Myocyte (in vitro differentiated cells): Measurements from ENCODE around the gene DEGS2. TPM values are rescaled to one million over a fixed set of nuclear protein-coding genes. Genes with fewer than 3 reads are reported as not detected.

Experiments used
- DNase-seq: peaks from one replicate; pipeline ENCODE4 v3.0.0-alpha.2; 2012; ENCODE audit warnings: low read depth
- total RNA-seq: library from RNA; depleted of rRNA; stranded (reverse); fragments of >200 nt; gene quantifications from 2 replicates; pipeline ENCODE4 v1.2.3, GENCODE V29; 2014

Gene DEGS2
- total RNA-seq, 1 donor from 2014 or later: 0.11 TPM

DNA sequence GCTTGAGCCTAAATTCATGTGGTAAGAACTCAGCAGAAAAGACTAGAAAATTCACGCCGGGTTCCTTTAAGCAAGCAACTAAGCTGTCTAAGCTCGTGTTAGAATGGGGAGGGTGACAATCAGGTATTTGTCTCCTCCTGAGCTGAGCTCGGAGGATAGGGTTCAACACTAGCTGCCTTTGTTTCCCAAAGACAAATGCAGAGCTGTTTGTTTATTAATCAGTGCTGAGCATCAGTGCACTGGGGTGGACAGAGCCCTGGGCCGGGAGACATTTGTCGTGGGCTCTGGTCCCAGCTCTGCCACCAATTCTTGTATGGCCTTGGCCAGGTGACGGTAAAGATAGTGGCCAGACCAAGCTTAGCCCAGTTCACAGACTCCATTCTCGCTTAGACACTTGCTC, 43.7 kb downstream of the DEGS2 start:
- no peak for DNase-seq

DNA sequence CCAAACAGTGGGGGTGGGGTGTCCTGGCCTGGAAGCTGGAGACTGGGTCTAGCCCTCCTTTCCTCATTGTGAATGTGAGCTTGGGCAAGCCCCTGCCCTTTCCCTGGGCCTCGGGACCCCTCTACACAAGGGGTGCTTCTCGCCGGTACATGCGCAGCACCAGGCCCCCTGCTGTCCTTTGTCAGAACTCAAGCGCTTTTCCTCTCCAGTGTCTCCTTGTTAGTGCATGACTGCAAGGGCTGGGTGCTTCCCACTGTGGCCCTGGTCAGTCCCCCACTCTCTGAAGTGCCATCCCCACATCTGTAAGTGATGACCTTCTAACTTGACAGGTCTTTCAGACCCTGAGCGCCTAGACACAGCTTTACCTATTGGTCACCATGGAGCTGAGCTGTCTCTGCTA, 44.2 kb downstream of the DEGS2 start:
- no peak for DNase-seq

DNA sequence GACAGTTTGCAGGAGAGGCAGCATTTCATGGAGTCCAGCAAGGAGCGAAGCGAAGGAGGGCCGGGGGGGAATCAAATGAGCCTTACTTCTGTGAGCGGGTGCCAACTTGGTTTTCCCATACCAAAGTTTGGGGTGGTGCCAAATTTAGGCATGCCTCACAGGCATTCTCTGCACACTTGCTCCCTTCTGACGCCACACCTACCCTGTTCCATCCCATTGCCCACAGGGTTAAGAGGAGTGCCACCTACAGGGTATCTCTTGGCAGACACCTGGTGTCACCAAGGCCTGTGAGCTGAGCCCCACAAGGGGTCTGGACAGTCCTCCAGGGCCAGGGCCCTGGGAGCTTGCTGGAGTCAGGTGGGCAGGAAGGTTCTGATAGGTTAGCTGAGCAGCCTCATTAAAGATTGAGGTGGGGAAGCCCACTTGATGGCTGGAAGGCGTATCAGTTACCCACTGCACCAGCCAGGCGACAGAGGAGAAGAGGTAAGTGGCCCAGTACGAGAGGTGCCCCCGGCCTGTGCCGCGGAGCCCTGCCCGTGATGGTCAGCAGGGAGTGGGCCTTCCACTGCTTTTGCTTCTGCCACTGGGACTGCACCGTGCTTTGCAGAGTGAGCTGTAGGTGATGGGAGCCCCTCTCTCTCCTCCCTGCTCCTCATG, 45.2 kb downstream of the DEGS2 start:
- no peak for DNase-seq

DNA sequence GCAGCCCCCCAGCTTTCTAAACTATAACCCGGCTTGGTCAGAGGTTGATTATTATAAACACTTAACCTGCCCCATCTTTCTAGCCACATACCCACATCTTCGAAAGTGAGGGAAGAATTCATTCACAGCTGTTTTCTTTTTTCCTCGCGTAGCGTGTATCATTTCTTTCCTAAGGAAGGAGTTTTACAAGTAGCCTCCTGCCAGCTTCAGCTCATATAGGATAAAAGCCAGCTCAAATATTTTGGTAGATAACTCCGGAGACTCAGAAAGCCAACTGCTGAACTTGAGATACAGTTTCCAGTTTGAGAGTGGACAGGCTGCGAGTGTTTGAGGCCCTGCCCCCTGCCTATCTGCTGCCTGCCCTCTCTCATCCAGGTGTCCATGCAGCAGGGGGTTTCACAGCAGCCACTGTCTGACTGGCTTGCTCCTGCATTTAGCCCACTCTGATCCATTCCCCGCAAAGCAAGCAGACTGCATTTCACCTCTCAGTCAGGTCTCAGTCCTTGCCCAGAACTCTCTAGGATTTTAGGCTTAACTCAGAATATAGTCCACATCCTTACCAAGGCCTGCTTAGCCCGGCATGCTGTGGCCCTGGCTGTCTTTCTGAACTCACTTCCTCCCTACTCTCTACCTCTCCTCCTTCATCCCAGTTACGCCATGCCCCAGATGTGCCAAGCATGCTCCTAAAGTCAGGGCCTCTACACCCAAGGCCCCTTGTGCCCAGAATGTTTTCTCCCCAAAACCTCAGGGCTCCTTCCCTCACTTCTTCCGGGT, 47.3 kb downstream of the DEGS2 start:
- no peak for DNase-seq

DNA sequence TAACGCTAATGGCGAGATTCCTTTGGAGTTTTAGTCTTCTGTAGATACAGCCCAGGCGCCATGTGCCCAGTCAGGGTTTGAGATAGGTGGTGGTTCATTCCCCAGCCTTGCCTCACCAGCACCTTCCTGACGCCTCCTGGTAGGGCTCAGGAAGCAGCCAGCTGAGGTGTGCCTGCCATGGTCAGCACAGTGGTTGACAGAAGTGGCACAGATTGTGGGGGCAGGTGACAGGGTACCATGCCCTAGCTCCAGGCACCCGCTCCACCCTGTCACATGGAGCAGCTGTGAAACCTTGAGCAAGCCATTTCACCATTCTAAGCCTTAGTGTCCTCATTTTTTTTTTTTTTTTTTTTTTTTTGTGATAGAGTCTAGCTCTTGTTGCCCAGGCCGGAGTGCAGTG, 48.6 kb downstream of the DEGS2 start:
- no peak for DNase-seq

DNA sequence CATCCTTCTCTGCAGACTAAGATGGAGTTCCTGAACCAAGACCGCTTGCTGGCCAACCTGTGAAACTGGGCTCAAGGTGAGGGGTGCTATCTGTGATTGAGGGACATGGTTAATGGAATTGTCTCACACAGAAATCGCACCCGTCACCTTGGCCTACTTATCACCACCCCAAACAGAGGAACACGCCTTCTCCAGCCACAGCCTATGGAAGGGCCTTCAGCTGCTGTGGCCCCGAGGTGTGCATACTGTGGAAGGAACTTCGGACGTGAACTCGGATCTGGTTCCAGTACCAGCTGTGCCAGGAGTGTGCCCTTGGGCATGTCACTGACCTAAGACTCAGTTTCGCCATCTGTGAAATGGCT, 49.9 kb downstream of the DEGS2 start:
- DNase-seq: no peak

DNA sequence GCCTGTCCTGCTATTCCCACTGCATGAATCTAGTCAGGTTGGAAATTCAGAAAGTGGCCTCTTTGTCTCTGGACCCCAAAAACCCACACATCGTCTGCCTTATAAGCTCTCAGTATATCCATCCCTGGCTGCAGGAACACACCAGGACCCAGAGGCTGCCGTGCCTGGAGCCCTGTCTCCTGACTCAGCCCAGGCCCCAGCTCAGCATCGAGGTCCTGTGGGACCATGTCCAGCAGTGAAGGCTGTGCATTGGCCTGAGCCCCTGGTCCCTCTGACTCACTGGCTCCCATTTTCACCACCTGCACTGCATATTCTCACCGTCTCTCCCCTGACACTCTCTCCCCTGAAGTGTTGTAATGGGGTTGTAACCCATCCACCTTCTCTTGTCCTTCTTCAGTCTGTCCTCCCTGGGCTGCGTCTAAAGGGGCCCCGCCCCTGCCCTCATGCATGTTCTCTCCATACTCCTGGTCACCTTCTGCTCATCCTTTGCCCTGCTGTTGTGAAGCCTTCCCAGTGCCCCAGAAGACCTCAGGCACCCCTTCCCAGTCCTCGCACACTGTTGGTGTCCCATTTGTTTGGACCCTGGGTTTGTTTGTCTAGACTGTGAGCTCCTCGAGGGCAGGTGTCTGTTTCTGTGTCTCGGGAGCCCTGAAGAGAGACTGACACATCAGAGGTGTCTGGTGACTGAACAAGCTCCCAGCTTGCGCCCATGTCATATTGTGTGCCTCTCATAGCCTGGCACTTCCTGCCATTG, 50.4 kb downstream of the DEGS2 start:
- peak; percentile 23 for DNase-seq

DNA sequence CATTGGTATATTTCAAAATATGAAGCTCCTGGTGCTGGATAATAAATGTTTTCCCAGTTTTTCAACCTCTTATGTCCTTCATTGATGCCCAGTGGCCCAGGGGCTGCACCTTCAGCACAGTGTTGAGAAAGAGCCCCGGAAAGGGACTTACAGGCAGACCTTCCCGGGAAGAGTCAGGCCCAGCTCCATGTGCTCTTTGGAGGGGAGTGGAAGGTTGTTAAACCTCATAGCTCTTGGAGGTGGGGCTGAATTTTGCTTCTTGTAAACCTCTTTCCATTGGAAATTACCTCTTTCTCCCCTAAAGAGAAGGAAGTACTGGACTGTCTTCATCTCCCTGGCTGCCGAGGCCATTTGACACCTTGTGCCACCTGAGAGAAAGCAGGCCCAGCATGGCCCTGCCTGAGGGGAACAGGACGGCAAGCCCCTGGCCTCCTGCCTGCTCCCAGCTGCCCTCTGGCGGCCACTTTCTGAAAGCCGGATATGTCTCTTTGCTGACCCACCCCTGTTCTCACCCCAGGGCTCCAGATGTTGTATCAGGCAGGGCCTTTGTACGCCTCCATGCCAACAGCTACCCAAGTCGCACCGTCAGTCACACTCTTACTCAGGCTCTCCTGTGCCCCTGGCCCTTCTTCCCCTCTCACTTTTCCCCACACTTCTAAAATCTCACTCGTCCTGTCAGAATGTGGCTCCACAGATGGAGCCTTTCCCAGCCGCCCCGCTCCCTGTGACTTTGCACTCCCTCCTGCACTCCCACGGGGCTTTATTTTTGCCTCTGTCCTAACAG, 51.2 kb downstream of the DEGS2 start:
- peak; percentile 78 for DNase-seq

DNA sequence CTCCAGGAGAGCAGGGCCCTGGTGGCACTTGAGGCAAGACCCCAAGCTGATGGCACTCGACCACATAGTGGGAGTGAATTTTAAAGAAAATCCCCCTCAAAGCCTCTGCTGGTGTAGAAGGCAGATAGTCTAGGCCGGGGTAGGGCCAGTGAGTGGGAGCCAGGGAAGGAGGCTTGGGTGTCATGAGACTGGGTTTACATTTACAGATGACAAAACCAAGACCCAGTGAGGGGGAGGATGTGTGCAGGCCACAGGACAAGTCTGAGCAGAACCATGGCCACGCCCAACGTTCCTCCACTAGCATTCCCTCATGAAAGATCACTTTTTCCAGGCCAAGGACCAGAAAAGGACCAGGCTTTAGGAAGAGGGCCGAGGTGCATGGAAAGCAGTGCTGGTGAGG, 52.2 kb downstream of the DEGS2 start:
- no peak for DNase-seq

DNA sequence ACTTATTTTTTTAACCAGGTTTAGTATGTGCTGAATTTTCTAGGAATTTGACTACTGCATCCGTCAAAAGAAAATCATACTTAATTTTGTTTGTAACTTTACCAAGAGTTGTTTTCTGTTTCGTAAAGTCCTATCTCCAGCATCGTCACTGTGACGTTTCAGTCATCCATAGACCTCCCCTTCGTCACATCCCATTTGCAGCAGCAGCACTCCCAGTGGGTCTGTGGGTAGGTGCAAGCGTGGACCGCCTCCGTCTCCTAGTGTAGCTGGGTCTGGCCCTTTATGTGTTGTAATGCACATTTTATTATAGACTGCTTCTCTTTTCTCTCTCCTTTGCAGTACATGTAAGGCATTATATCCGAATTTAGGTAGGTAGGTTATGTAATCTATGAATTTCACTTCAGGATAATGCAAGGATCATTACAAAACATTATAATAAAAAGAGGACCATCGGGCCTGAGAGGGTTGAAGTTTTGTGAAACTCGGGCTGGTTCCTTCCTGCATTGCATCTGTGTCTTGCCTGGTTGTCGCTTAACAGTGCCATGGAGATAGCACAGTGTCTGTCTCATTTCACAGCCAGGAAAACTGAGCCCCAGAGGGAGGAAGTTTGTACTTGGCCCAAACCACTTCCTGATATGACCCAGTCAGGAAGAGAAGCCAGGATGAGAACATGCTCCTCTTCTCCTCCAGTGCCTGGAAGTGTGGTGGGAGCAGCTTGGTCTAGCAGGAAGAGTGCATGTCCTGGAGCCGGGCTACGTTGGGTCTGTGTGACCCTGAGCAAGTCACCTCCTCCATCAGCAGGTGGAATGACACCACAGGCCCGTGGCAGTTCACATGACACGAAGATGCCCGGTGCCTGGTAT, 53.0 kb downstream of the DEGS2 start:
- no peak for DNase-seq

DNA sequence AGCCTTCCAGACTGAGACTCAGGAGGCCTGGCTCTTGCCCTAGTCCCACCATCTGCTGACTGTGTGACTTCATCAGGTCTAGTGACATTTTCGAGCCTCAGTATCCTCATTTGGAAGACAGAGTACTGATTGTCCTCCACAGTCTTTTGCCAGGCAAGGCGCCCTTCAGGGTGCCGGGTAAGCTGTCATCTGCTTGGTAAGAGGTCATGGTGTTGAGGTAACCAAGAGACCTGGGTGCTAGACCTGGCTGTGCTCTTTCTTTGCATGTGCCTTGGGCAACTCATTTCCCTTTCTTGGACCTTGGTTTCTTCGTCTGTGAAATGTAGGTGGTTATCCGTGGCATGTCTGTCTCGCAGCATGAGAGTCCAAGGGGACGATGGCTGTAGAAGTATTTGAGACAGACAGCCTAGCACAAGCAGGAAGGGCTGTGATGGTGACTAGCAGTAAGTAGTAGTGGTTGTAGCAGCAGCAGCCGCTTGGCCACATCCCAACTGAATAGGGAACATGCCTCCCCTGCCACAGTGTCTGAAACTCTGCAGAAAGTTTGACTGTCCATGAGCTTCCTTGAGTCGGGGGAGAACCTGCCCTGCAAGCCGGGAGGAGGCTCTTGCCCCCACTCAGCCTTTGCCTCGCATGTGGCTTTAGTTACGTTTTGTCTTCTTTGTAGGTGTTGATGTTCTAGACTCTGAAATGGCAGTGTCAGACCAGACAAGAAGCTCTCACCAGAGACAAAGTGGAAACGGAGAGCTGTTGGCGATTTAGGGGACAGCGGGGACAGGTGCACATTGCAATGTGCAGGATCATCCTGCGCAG, 53.9 kb downstream of the DEGS2 start:
- DNase-seq: no peak

DNA sequence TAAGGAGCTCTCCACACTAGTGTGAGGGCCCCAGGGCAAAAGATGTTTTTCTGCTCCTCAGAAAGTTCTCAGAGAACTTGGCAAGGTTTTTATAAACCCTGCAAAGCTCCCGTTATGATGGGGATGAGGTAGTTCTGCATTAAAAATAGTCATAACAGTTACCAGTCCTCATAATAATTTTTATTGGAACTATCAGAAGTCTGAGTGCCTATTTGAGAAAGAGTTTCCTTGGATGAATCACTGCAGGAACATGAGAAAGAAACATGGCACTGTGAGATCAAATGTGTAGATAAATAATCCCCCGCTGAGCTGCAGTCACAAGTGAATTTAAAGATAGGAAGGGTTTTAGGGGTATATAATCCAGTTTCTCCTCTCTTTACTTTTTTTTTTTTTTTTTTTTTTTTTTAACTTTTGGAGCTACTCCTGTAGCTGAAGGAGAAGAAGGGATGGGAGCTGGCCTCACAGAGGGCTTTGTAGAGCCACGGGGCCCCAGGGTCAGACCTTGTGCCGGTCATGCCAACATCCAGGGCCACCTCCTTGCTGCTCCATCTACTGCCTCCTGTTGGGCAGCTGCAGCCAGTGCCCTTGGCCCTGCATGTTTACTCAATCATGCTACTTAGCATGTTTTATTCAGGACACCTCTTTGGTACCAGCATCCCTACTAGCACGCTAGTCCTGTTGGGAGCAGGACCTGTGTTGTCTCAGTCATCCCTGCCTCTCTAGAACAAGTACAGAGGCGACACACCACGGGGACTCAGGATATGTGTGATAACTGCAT, 54.7 kb downstream of the DEGS2 start:
- peak; percentile 21 for DNase-seq

DNA sequence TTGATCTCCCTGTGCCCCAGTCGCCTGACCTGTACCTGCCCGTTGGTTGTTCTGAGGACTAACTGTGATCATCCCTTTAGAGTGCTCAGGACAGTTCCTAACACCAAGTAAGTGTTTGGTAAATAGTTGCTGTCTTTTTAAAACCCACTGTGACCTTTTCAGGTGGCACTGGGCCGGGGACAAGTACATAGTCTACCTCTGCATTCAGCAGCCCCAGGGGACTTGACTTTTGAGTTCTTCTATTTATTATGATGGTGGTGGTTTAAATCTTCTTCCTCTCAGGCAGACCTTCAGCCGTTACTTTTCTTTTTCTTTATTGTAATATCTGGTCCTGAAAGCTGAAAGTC, 55.5 kb downstream of the DEGS2 start:
- DNase-seq: no peak

DNA sequence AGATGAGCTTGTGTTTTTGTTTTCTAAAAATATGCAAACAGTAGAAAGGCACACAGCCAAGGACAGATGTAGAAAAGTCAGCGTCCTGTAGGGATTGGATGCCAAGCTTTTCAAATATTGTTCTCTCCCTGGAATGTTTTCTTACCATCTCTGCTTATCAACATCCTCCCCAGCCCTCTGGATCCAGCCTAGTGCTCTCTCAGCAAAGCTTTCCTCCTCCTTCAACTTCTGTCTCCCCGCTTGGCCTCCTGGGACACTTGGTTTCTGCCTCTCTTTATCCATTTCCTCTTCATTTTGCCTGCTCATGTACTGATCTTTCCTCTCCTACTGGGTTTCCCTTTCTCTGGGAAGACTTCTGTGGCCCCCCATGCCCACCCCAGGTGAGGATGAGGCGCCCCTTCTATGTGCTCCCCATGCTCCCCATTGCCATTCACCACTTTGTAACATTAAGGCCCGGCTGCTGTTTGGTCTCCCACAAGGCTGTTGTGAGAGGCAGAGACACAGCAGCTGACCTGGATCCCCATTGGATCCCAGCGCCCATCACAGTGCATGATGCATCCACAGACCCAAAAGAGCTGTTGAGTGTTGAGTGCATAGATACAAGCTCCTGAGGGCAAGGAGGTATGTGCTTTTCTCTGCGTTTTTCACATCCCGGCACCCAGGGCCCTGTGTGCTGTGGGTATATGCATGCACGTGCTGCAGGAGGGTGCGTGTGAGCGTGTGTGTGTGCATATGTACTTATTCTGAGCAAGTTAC, 56.0 kb downstream of the DEGS2 start:
- DNase-seq: peak; percentile 66

DNA sequence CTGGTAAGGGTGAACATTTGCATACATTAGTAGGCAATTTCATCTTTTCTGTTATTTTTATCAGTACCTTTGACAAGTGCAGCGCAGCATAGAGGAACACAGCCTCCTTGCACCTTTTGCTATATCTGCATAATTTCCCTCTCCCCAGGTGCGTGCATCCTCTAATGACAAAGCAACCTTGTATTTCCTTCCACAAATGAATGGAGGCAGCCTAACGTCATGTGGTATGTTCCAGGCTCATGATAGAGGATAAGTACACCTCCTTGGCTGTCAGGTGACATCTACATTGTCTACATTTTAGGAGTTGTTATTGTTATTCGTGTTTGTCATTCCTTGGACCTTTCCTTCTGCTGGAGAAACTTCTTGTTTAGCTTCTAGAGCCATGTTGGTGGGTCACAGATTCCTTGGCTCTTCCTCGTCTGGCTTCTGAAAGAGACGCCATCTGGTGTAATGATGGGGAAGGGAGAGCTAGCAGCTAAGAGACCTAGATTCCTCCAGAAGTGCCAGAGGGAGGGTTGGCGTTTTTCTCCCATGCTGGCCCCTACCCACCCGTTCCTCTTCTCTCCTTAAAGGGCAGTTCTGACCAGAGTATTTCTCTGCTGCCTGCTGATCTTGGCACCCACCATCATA, 57.2 kb downstream of the DEGS2 start:
- DNase-seq: no peak

DNA sequence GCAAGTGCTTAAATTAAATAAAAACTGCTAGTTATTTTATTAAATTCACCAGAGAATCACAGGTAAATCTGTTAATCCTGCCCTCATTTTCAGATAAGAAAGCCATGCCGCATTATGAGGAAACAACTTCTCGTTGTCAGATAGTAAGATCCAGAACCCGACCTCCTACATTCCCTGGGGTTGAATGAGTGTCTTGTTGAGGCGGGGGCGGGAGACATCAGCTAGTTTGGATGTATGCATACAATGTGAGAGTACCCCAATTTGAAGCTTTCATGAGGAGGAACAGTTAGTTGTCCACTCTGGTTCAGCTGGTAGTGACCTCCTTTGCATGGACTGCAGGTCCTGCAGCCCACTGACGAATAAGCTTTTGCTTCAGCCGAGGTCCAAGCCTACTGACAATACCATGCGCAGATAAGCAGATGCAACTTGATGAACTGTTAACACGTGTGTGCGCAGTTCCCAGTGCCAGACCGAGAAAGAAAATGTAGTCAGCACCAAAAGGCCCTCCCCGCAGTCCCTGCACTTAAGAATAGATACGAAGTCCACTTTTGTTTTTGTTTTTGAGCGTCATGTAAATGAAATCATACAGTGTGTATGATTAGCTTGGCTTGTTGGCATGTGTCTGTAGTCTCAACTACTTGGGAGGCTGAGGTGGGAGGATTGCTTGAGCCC, 59.3 kb downstream of the DEGS2 start:
- no peak for DNase-seq

DNA sequence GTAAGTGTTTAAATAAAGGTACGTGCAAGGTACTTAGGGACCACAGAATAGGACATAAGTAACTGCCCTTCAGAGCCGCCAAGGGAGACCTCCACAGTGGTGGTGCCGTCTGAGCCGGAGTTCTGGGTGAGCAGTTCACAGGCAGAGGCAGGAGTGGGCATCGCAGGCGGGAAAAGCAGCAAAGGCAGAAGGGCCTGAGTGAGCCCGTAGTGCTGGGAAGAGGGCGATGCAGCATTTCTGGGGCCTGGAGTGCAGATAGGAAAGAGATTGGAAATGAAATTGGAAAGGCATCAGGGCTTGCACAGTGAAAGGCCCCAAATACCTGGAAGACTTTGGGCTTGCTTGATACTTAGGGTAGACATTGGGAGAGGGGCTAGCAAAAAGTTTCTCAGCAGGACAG, 61.3 kb downstream of the DEGS2 start:
- no peak for DNase-seq
